ENCODE data around the gene ARL5C. TPM values are rescaled to one million over a fixed set of nuclear protein-coding genes. Genes with fewer than 3 reads are reported as not detected.
"Not testable (repeated sequence)": the region's sequence is repeated elsewhere in the genome, so short reads cannot be mapped to it uniquely, and the experiment has no call there.

Gene ARL5C
- total RNA-seq, 2 donors from 2014 or later, result not detected

DNA sequence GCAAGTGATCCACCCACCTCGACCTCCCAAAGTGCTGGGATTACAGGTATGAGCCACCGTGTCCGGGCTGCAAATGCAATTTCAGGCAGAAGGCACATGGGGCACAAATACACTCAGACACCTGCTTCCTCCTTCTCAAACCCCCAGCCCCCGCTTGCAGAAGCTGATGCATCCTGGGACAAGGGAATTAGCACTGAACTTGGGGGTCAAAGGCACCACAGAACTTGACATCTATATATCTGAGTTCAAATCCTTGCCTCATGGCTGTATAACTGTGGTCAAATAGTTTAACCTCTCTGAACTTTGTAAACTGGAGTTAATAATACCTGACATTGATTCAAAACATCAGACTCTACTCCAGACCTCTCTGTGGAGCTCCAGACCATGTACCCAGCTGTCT lies 4.1 kb upstream of the ARL5C start:
- DNase-seq (ENCODE audit: low spot score), result no peak

GRCh38 chr17:39169518-39169917 lies 3.6 kb upstream of the ARL5C start:
- Histone ChIP-seq H3K9me3 (no peaks in the 10 kb centered on the region), H3K36me3 (no peaks in the 10 kb centered on the region), H3K4me1 (peaks cover 0 to 28% of the 10 kb centered on the region in 2 donors), H3K4me3 (no peak overlapping the region), H3K27ac (no peak overlapping the region), H3K27me3 (no peaks in the 10 kb centered on the region)
- TF ChIP-seq CTCF (IDR thresholded peaks at IDR 0.05), result no peak
- no peak for DNase-seq (ENCODE audit: low spot score)

More for the DNA sequence above, 4.1 kb upstream of the ARL5C start:
- no peak for TF ChIP-seq CTCF (IDR thresholded peaks at IDR 0.05)
- Histone ChIP-seq H3K27me3 (no peaks in the 10 kb centered on the region), H3K9me3 (no peaks in the 10 kb centered on the region), H3K4me1 (peaks cover 0 to 31% of the 10 kb centered on the region in 2 donors), H3K4me3 (no peak overlapping the region), H3K36me3 (no peaks in the 10 kb centered on the region), H3K27ac (no peak overlapping the region)

GRCh38 chr17:39169101-39169500 lies 3.1 kb upstream of the ARL5C start:
- H3K9me3 ChIP-seq, result no peaks in the 10 kb centered on the region
- no peaks in the 10 kb centered on the region for H3K36me3 ChIP-seq
- TF ChIP-seq CTCF (IDR thresholded peaks at IDR 0.05), result no peak
- peaks cover 0 to 31% of the 10 kb centered on the region in 2 donors for H3K4me1 ChIP-seq
- no peak overlapping the region for H3K4me3 ChIP-seq
- H3K27ac ChIP-seq, result no peak overlapping the region
- DNase-seq (ENCODE audit: low spot score), result no peak
- no peaks in the 10 kb centered on the region for H3K27me3 ChIP-seq

GRCh38 chr17:39168503-39168902 lies 2.5 kb upstream of the ARL5C start:
- H3K36me3 ChIP-seq; H3K9me3 ChIP-seq; H3K4me3 ChIP-seq; H3K27me3 ChIP-seq; DNase-seq (ENCODE audit: low spot score); H3K27ac ChIP-seq: not testable (repeated sequence)
- peaks cover 0 to 34% of the 10 kb centered on the region in 2 donors for H3K4me1 ChIP-seq

DNA sequence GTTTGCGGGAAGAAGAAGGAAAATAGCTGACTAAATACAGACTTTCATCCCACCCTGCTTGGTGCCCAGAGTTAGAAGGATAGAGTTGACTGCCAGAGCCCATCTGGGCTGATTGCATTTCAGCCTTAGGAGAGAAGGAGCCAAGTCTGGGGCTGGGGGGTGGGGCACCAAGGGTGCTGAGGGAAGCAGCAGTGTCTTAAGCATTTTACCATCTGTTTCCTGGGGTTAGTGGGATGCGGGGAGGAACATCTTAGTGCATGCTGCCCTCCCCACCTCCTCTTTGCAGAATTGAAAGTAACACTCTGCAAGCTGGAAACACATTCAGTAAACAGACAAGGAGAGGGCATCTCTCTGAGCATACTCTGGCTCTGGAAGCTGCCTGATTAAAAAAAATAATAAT lies 1.5 kb upstream of the ARL5C start:
- H3K36me3 ChIP-seq, result no peaks in the 10 kb centered on the region
- no peak for DNase-seq (ENCODE audit: low spot score)

More for the DNA sequence above, 1.5 kb upstream of the ARL5C start:
- no peak for TF ChIP-seq CTCF (IDR thresholded peaks at IDR 0.05)
- Histone ChIP-seq H3K27me3 (no peaks in the 10 kb centered on the region), H3K4me3 (no peak overlapping the region), H3K4me1 (peaks cover 0 to 34% of the 10 kb centered on the region in 2 donors), H3K9me3 (no peaks in the 10 kb centered on the region), H3K27ac (no peak overlapping the region)
